Neural progenitor cell (in vitro differentiated cells): ENCODE results near the gene LMF1. TPM values are rescaled to one million over a fixed set of nuclear protein-coding genes. Genes with fewer than 3 reads are reported as not detected.

Source experiments
- DNase-seq: peaks from one replicate; pipeline ENCODE4 v3.0.0-alpha.2; 2016; ENCODE audit warnings: low spot score
- H2AFZ ChIP-seq: fragments of 200-600 bp; sonication (generic); replicated peaks from 2 replicates; pipeline ENCODE4 v1.6.1; 2016; ENCODE audit warnings: antibody characterized with exemption
- H3F3A ChIP-seq: fragments of 200-600 bp; sonication (generic); 2 replicates; pipeline ENCODE4 v1.6.1; 2016; ENCODE audit warnings: antibody characterized with exemption, low read depth
- H3K27ac ChIP-seq: fragments of 200-600 bp; sonication (generic); 2 replicates; pipeline ENCODE4 v1.5.1; 2016; ENCODE audit warnings: mild to moderate bottlenecking
- H3K27me3 ChIP-seq: fragments of 200-600 bp; sonication (generic); 2 replicates; pipeline ENCODE4 v1.6.1; 2016; ENCODE audit warnings: mild to moderate bottlenecking, moderate library complexity
- H3K36me3 ChIP-seq: fragments of 200-600 bp; sonication (generic); 2 replicates; pipeline ENCODE4 v1.5.1; 2016
- H3K4me1 ChIP-seq: fragments of 200-600 bp; sonication (generic); 2 replicates; pipeline ENCODE4 v1.6.1; 2016; ENCODE audit warnings: mixed run types
- H3K4me2 ChIP-seq: fragments of 200-600 bp; sonication (generic); 2 replicates; pipeline ENCODE4 v1.6.1; 2016
- H3K4me3 ChIP-seq: fragments of 200-600 bp; sonication (generic); 2 replicates; pipeline ENCODE4 v1.5.1; 2016
- H3K79me2 ChIP-seq: fragments of 200-600 bp; sonication (generic); 2 replicates; pipeline ENCODE4 v1.6.1; 2016; ENCODE audit warnings: low read depth
- H3K9ac ChIP-seq: fragments of 200-600 bp; sonication (generic); 2 replicates; pipeline ENCODE4 v1.6.1; 2016
- H3K9me3 ChIP-seq: fragments of 200-600 bp; sonication (generic); 2 replicates; pipeline ENCODE4 v1.5.1; 2016; ENCODE audit warnings: low read depth
- H4K20me1 ChIP-seq: fragments of 200-600 bp; sonication (generic); 2 replicates; pipeline ENCODE4 v1.6.1; 2016; ENCODE audit warnings: low read depth
- H3K27ac Mint-ChIP-seq: 3 replicates; pipeline ENCODE4 v1.8.0; 2021; ENCODE audit warnings: mixed read lengths
- H3K27me3 Mint-ChIP-seq: 2 replicates; pipeline ENCODE4 v1.8.0; 2022; ENCODE audit warnings: low read depth, mild to moderate bottlenecking, inconsistent platforms, moderate library complexity, mixed read lengths; ENCODE audit not compliant: insufficient read depth
- H3K36me3 Mint-ChIP-seq: 3 replicates; pipeline ENCODE4 v1.8.0; 2021; ENCODE audit warnings: mixed read lengths
- H3K4me1 Mint-ChIP-seq: 3 replicates; pipeline ENCODE4 v1.8.0; 2021; ENCODE audit warnings: mixed read lengths
- H3K4me3 Mint-ChIP-seq: 3 replicates; pipeline ENCODE4 v1.8.0; 2021; ENCODE audit warnings: mild to moderate bottlenecking, moderate library complexity, mixed read lengths
- H3K9me3 Mint-ChIP-seq: 3 replicates; pipeline ENCODE4 v1.8.0; 2020; ENCODE audit warnings: mixed read lengths
- CTCF ChIP-seq: fragments of 200-600 bp; sonication (generic); IDR thresholded peaks from 2 replicates; pipeline ENCODE4 v1.5.1; 2017; ENCODE audit warnings: antibody characterized with exemption, mild to moderate bottlenecking
- EZH2 ChIP-seq: fragments of 200-600 bp; sonication (generic); IDR thresholded peaks from 2 replicates; pipeline ENCODE4 v1.6.1; 2017; ENCODE audit warnings: antibody characterized with exemption, mild to moderate bottlenecking, moderate library complexity
- EZH2phosphoT487 ChIP-seq: fragments of 200-600 bp; sonication (generic); IDR thresholded peaks from 2 replicates; pipeline ENCODE4 v1.6.1; 2017; ENCODE audit warnings: antibody characterized with exemption
- total RNA-seq: library from RNA; depleted of rRNA; stranded (reverse); fragments of >200 nt; gene quantifications from 2 replicates; pipeline ENCODE4 v1.2.3, GENCODE V29; 2015; ENCODE audit warnings: low replicate concordance

The LMF1 gene
- total RNA-seq, 1 donor from 2014 or later = 3.4 TPM

DNA sequence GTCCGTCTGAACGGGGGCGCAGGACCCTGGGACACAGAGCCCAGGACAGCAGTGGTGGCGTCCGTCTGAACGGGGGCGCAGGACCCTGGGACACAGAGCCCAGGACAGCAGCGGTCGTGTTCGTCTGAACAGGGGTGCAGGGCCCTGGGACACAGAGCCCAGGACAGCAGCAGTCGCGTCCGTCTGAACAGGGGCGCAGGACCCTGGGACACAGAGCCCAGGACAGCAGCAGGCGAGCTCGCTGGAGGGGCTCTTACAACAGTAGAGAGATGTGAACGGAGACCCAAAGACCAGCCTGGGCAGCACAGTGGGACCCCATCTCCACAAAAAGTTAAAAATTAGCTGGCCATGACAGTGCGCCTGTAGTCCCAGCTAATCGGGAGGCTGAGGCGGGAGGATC lies 40.7 kb downstream of the LMF1 start:
- Histone ChIP-seq H4K20me1 (no peaks in the 10 kb centered on the region), H3K79me2 (no peaks in the 10 kb centered on the region), H2AFZ (no peak overlapping the region), H3K4me2 (no peak overlapping the region), H3K9me3 (no peaks in the 10 kb centered on the region), H3K36me3 (no peaks in the 10 kb centered on the region), H3K9ac (no peak overlapping the region), H3K27me3 (peaks cover 6% of the 10 kb centered on the region), H3K4me3 (no peak overlapping the region), H3K4me1 (no peaks in the 10 kb centered on the region), H3K27ac (no peak overlapping the region), H3F3A (peaks cover 8% of the 10 kb centered on the region)
- Mint-ChIP-seq H3K36me3 (peaks cover 14% of the 10 kb centered on the region), H3K9me3 (peaks cover 9% of the 10 kb centered on the region), H3K4me3 (no peak overlapping the region), H3K27me3 (peaks cover 3% of the 10 kb centered on the region), H3K4me1 (peaks cover 22% of the 10 kb centered on the region), H3K27ac (no peak overlapping the region)
- TF ChIP-seq CTCF = no peak
- no peak for TF ChIP-seq EZH2phosphoT487
- TF ChIP-seq EZH2 = no peak
- DNase-seq = no peak

- peaks cover 6% of the 10 kb centered on the region for H3K27me3 ChIP-seq
- Mint-ChIP-seq H3K9me3 (peaks cover 9% of the 10 kb centered on the region), H3K36me3 (peaks cover 19% of the 10 kb centered on the region), H3K27me3 (peaks cover 3% of the 10 kb centered on the region), H3K27ac (peak overlapping the region; percentile 74), H3K4me3 (no peak overlapping the region), H3K4me1 (peaks cover 22% of the 10 kb centered on the region)
- no peak overlapping the region for H3K27ac ChIP-seq
- no peak overlapping the region for H2AFZ ChIP-seq
- H3K4me2 ChIP-seq = peak overlapping the region; percentile 18
- no peak overlapping the region for H3K4me3 ChIP-seq
- no peaks in the 10 kb centered on the region for H3K4me1 ChIP-seq
- TF ChIP-seq EZH2phosphoT487 = no peak
- no peak overlapping the region for H3K9ac ChIP-seq
- no peaks in the 10 kb centered on the region for H3K36me3 ChIP-seq
- DNase-seq = peak; percentile 16
- no peaks in the 10 kb centered on the region for H3K79me2 ChIP-seq
- H3F3A ChIP-seq = peaks cover 8% of the 10 kb centered on the region
- no peaks in the 10 kb centered on the region for H3K9me3 ChIP-seq
- H4K20me1 ChIP-seq = no peaks in the 10 kb centered on the region
Measured at GRCh38 chr16:929227-930073, 41.3 kb downstream of the LMF1 start.

GRCh38 chr16:928526-928925 lies 42.3 kb downstream of the LMF1 start:
- no peaks in the 10 kb centered on the region for H3K79me2 ChIP-seq
- Mint-ChIP-seq H3K9me3 (peaks cover 10% of the 10 kb centered on the region), H3K27me3 (peaks cover 3% of the 10 kb centered on the region), H3K36me3 (peaks cover 24% of the 10 kb centered on the region), H3K4me1 (peaks cover 22% of the 10 kb centered on the region), H3K4me3 (no peak overlapping the region), H3K27ac (no peak overlapping the region)
- H3K9ac ChIP-seq = no peak overlapping the region
- DNase-seq = no peak
- H2AFZ ChIP-seq = no peak overlapping the region
- H3K9me3 ChIP-seq = no peaks in the 10 kb centered on the region
- no peak overlapping the region for H3K4me3 ChIP-seq
- H4K20me1 ChIP-seq = no peaks in the 10 kb centered on the region
- H3F3A ChIP-seq = peaks cover 8% of the 10 kb centered on the region
- H3K4me1 ChIP-seq = no peaks in the 10 kb centered on the region
- H3K27me3 ChIP-seq = peaks cover 6% of the 10 kb centered on the region
- no peak overlapping the region for H3K4me2 ChIP-seq
- H3K36me3 ChIP-seq = no peaks in the 10 kb centered on the region
- TF ChIP-seq CTCF = no peak
- H3K27ac ChIP-seq = no peak overlapping the region

DNA sequence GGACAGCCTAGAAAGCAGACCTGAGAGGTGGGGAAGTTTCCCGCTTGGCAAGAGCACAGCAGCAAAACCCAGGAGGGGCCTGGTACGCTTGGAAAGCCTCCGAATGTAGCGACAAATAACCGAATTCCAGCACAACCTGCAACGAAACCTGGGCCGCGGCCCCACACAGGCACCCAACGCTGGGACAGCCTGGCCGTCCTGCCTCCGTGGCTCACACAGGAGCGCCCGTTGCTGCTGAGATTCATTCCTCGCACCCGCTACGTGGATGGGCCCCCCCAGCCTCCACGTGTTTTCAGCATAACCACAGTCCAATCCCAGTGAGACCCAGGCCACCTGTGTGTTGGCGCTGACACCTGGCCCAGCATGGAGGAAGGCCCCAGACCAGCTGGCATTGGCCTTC lies 42.9 kb downstream of the LMF1 start:
- peaks cover 22% of the 10 kb centered on the region for H3K4me1 Mint-ChIP-seq
- peaks cover 8% of the 10 kb centered on the region for H3F3A ChIP-seq
- H3K36me3 ChIP-seq = no peaks in the 10 kb centered on the region
- no peak overlapping the region for H3K27ac ChIP-seq
- no peak overlapping the region for H3K27ac Mint-ChIP-seq
- H3K4me3 Mint-ChIP-seq = no peak overlapping the region
- H3K9me3 ChIP-seq = no peaks in the 10 kb centered on the region
- H3K9me3 Mint-ChIP-seq = peaks cover 10% of the 10 kb centered on the region
- H3K27me3 Mint-ChIP-seq = peaks cover 3% of the 10 kb centered on the region
- H2AFZ ChIP-seq = no peak overlapping the region
- no peak overlapping the region for H3K4me3 ChIP-seq
- H3K4me1 ChIP-seq = no peaks in the 10 kb centered on the region
- no peak for DNase-seq
- H4K20me1 ChIP-seq = no peaks in the 10 kb centered on the region
- no peak for TF ChIP-seq CTCF
- TF ChIP-seq EZH2 = no peak
- no peak for TF ChIP-seq EZH2phosphoT487
- no peaks in the 10 kb centered on the region for H3K79me2 ChIP-seq
- H3K27me3 ChIP-seq = peaks cover 6% of the 10 kb centered on the region
- H3K36me3 Mint-ChIP-seq = peaks cover 26% of the 10 kb centered on the region
- H3K4me2 ChIP-seq = no peak overlapping the region
- no peak overlapping the region for H3K9ac ChIP-seq
